ENCODE measurements around the gene LPCAT1.

DNA sequence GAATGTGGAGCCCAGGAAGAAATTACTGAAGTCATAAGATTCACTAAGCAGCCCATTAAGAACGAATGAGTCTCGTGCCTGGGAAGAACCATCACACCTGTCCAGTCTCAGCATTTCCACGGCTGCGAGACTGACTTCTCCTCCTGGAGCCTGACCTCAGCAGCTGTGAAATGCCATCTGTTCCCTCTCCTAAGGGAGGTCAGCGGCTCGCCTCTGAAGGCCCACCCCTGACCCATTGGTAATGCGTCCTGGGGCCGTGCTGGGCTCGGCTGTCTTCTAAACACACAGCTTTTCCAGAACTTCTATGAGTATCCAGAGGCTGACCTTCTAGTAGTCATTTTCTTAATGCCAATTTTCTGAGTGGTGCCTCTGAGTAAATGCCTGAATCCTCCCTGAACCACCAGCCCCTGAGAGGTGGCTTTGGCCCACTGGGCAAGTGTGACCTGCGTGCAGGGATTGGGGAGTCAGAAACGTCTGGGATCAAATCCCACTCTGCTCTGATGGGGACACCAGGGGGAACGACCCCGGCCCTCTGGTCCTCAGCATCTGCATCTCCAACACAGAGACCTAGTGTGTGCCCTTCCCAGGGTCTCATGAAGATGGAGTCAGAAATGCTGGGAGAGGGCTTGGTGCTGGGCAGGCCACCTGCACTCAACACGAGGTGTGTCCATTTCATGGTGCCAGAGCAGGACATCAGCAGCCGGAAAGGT lies 84.2 kb downstream of the LPCAT1 start:
- TF ChIP-seq, protein P1, sequence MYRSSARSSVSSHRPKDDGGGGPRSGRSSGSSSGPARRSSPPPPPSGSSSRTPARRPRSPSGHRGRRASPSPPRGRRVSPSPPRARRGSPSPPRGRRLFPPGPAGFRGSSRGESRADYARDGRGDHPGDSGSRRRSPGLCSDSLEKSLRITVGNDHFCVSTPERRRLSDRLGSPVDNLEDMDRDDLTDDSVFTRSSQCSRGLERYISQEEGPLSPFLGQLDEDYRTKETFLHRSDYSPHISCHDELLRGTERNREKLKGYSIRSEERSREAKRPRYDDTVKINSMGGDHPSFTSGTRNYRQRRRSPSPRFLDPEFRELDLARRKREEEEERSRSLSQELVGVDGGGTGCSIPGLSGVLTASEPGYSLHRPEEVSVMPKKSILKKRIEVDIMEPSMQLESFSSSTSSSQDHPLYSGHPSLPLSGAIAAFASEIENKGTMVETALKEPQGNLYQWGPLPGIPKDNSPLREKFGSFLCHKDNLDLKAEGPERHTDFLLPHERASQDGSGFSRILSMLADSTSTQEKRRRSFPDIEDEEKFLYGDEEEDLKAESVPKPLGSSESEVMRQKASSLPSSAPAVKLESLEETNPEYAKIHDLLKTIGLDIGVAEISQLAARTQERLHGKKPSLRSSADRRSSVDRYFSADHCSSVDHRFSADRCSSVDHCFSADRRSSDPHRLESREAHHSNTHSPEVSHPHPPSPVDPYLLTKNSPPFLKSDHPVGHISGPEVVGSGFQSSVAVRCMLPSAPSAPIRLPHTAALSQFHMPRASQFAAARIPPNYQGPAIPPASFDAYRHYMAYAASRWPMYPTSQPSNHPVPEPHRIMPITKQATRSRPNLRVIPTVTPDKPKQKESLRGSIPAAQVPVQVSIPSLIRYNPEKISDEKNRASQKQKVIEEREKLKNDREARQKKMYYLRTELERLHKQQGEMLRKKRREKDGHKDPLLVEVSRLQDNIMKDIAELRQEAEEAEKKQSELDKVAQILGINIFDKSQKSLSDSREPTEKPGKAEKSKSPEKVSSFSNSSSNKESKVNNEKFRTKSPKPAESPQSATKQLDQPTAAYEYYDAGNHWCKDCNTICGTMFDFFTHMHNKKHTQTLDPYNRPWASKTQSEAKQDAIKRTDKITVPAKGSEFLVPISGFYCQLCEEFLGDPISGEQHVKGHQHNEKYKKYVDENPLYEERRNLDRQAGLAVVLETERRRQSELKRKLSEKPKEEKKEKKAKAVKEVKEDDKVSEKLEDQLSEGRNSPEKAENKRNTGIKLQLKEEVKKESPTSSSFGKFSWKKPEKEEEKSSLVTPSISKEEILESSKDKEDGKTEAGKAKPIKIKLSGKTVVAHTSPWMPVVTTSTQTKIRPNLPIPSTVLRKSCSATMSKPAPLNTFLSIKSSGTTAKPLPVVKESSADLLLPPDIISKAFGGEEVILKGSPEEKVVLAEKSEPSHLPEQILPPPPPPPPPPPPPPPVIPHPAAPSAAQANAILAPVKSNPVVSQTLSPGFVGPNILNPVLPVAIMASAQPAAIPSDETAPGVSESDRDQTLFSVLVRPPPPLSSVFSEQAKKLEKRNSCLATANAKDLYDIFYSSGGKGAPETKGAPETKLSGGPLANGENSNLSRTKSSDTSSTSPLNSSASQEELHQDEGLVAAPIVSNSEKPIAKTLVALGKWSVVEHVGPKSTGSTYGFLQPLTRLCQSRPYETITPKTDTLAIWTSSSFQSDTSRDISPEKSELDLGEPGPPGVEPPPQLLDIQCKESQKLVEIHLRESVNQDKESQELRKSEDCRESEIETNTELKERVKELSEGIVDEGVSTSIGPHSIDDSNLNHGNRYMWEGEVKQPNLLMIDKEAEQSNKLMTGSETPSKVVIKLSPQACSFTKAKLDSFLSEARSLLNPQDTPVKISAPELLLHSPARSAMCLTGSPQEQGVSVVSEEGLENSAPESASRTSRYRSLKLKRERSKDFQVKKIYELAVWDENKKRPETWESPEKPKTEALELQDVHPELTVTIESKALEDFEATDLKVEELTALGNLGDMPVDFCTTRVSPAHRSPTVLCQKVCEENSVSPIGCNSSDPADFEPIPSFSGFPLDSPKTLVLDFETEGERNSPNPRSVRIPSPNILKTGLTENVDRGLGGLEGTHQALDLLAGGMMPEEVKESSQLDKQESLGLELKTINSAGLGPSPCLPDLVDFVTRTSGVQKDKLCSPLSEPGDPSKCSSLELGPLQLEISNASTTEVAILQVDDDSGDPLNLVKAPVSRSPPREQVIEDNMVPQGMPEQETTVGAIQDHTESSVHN (CRISPR knock-in tag; IDR thresholded peaks at IDR 0.05) = no peak
- TF ChIP-seq FOSL1 (CRISPR knock-in tag; IDR thresholded peaks at IDR 0.05; ENCODE audit: borderline replicate concordance) = no peak
- no peak for TF ChIP-seq FOXP1 (IDR thresholded peaks at IDR 0.05)
- no peak for TF ChIP-seq FOXP1 (CRISPR knock-in tag; IDR thresholded peaks at IDR 0.05)
- TF ChIP-seq MTF2 (CRISPR knock-in tag; IDR thresholded peaks at IDR 0.05; ENCODE audit: borderline replicate concordance) = no peak
- TF ChIP-seq ZFX (CRISPR knock-in tag; IDR thresholded peaks at IDR 0.05; ENCODE audit: low read depth) = no peak
- no peak for TF ChIP-seq TAF1 (CRISPR knock-in tag; IDR thresholded peaks at IDR 0.05)
- TF ChIP-seq CC2D1A (CRISPR knock-in tag; IDR thresholded peaks at IDR 0.05) = no peak

Data from HepG2 (cell line).